ENCODE measurements around the gene GALK1.

GALK1 gene

GRCh38 chr17:75751676-75752404 lies 13.2 kb downstream of the GALK1 start:
- in situ Hi-C loops (cut with HindIII; ENCODE audit: low sequenced_read_pairs) = no loop called here

DNA sequence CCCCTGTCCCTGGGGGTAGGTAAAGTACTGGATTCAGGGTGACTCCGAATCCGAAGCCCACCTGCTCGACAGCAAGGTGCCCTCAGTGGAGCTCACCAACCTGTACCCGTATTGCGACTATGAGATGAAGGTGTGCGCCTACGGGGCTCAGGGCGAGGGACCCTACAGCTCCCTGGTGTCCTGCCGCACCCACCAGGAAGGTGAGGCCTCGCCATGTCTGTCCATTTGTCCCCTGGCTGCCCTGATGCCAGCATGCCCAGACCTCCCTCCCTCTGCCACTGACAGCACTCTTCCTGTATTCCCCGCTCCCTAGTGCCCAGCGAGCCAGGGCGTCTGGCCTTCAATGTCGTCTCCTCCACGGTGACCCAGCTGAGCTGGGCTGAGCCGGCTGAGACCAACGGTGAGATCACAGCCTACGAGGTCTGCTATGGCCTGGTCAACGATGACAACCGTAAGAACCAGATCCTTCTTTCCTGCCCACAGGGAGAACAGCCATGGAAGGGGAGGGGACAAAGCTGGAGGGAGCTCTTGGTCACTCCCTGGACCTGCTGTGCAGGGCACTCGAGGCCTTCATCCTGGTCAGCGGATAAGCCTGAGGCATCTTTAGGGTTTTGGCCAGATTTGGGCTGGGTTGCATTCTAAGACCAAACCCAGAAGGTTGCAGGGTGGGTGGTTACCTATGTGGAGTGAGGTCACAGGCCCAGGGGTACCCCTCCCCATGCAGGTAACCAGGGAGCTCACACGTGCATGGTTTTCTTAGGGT lies 14.2 kb downstream of the GALK1 start:
- in situ Hi-C loops (cut with HindIII; ENCODE audit: low sequenced_read_pairs) = no loop called here

DNA sequence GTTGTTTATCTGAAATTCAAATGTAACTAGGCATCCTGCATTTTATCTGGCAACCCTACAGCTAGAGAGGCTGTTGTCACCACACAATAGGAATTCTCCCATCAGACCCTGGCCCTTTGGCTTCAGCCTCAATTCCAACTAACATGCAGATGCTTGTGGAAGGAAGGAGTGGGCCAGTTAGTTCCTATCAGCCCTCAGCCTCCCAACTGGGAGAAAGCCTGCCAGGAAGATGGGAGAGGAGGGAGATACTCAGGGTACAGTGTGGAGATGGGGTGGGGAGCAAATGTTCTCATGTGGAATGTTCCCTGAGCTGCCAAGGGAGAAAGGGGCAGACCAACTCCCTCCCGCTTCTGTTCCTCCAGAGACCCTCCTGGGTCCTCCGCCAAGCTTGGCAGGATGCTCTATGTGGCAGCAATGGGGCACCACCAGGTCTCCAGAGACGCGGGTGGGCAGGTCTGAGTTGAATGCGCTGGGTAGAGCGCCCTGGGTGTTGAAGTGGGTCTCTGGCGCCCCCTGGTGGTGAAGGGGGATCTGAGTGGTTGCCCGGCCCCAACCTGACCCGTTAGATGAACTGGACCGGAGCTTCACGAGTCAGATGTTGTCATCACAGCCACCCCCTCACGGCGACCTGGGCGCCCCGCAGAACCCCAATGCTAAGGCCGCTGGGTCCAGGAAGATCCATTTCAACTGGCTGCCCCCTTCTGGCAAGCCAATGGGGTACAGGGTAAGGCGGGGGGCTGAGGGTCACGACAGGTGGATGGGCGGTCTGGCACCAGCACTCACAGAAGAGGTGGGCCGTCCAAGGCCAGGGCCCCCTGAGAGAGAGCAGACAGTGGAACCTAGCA lies 15.2 kb downstream of the GALK1 start:
- in situ Hi-C loops (cut with HindIII; ENCODE audit: low sequenced_read_pairs) = no loop called here

DNA sequence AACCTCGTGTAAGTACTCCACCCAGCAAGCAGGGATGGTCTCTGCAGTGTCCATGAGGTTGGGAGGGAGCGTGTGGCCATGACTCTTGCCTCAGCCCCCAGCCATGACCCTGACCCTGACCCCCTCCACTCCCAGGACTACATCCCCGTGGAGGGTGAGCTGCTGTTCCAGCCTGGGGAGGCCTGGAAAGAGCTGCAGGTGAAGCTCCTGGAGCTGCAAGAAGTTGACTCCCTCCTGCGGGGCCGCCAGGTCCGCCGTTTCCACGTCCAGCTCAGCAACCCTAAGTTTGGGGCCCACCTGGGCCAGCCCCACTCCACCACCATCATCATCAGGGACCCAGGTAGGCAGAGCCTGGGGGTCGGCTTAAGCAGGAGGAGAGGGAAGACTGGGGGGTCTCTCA lies 16.3 kb downstream of the GALK1 start:
- in situ Hi-C loops (cut with HindIII; ENCODE audit: low sequenced_read_pairs) = no loop called here

- in situ Hi-C loops (cut with HindIII; ENCODE audit: low sequenced_read_pairs) = no loop called here
These were observed 21.3 kb downstream of the GALK1 start for GRCh38 chr17:75743625-75744206.

- in situ Hi-C loops (cut with HindIII; ENCODE audit: low sequenced_read_pairs) = no loop called here
These were observed 22.7 kb downstream of the GALK1 start for GRCh38 chr17:75742337-75742736.

- in situ Hi-C loops (cut with HindIII; ENCODE audit: low sequenced_read_pairs) = no loop called here
These were observed 24.3 kb downstream of the GALK1 start for GRCh38 chr17:75740631-75741077.

DNA sequence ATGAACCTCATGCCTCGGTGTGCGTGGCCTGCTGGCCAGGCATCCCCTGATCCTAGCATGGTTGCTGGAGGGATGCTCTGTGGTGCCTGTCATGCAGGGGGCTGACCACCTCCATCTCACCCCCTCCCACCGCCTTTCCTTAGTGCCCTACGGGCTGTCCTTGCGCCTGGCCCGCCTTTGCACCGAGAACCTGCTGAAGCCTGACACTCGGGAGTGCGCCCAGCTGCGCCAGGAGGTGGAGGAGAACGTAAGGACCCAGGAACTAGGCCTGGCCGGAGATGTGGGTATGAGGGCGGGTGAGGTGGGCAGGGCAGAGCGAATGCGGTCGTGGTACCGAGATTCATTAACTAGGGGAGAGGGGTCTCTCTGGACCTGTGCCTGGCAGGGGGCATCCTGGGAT lies 24.8 kb downstream of the GALK1 start:
- in situ Hi-C loops (cut with HindIII; ENCODE audit: low sequenced_read_pairs) = no loop called here

DNA sequence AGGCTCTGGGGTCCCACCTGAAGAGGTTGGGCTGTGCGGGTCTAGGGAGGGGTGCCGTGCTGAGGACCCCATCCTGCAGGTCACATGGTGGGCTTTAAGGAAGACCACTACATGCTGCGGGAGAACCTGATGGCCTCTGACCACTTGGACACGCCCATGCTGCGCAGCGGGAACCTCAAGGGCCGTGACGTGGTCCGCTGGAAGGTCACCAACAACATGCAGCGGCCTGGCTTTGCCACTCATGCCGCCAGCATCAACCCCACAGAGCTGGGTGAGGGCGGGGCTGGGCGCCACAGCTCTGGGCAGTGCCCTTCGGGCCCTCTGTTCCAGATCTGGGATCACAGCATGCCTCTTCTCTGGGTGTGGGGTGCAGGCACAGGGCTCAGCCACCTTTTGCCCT lies 25.2 kb downstream of the GALK1 start:
- in situ Hi-C loops (cut with HindIII; ENCODE audit: low sequenced_read_pairs) = no loop called here

DNA sequence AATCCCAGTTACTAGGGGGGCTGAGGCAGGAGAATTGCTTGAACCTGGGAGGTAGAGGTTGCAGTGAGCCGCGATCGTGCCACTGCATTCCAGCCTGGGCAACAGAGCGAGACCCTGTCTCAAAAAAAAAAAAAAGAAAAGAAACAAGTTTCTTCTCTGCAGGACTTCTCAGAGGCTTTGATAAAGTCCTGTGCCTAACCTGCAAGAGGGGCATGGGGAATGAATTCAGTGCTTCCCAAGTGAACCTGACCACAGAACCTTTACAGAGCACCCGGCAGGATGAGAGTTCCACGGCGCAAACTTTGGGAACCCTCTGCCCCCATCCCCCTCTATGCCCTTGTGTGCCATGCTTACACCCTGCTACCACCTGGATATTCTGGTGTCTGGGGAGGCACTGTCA lies 25.8 kb downstream of the GALK1 start:
- in situ Hi-C loops (cut with HindIII; ENCODE audit: low sequenced_read_pairs) = no loop called here

- in situ Hi-C loops (cut with HindIII; ENCODE audit: low sequenced_read_pairs) = no loop called here
These were observed 26.7 kb downstream of the GALK1 start for GRCh38 chr17:75738218-75738802.

DNA sequence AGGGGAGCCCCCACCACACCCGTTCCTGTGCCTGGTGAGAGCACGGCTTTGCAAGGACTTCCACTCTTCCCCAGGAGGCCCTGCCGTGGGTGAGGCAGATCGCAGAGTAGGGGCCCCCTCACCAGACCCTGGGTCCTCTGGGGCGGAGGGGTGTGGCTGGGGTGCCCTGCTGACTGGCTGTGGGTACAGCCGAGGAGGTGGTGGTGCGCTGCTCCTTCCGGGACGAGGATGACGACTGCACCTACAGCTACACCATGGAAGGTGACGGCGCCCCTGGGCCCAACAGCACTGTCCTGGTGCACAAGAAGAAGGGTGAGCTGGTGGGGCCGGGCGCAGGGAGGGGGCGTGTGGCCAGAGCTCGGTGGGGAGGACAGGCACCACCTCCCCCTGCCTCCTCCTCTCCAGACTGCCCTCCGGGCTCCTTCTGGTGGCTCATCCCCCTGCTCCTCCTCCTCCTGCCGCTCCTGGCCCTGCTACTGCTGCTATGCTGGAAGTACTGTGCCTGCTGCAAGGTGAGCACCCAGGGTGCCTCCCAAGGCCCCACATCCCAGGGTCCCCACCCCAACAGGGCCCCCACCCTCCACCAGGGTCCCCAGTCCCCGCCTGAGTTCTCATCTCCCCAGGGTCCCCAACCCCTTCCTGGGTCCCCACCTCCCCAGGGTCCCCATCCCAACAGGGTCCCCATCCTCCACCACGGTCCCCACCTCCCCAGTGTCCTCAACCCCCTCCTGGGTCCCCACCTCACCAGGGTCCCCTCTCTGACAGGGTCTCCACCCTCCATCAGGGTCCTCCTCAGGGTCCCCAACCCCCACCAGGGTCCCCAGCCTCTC lies 27.6 kb downstream of the GALK1 start:
- in situ Hi-C loops (cut with HindIII; ENCODE audit: low sequenced_read_pairs) = no loop called here

DNA sequence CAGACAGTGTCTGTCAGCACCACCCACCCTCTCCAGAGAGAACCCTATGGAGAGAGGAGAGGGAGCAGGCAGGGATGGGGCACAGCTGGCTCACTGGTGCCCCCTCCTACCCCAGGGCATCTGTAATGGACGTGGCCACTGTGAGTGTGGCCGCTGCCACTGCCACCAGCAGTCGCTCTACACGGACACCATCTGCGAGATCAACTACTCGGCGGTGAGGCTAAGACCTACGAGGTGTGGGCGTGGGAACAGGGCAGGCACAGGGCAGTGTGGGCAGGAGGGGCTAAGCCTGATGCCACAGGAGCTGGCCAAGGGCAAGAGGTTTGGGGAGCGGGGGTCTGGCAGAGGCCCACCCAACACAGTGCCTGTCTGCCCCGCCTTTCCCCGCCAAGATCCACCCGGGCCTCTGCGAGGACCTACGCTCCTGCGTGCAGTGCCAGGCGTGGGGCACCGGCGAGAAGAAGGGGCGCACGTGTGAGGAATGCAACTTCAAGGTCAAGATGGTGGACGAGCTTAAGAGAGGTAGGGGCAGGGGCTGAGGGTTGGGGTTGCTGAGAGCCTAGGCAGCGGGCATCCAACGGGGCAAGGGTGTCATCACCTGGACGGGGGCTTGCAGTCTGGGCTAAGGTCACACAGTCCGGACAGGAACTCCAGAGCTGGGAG lies 28.7 kb downstream of the GALK1 start:
- in situ Hi-C loops (cut with HindIII; ENCODE audit: low sequenced_read_pairs) = no loop called here

DNA sequence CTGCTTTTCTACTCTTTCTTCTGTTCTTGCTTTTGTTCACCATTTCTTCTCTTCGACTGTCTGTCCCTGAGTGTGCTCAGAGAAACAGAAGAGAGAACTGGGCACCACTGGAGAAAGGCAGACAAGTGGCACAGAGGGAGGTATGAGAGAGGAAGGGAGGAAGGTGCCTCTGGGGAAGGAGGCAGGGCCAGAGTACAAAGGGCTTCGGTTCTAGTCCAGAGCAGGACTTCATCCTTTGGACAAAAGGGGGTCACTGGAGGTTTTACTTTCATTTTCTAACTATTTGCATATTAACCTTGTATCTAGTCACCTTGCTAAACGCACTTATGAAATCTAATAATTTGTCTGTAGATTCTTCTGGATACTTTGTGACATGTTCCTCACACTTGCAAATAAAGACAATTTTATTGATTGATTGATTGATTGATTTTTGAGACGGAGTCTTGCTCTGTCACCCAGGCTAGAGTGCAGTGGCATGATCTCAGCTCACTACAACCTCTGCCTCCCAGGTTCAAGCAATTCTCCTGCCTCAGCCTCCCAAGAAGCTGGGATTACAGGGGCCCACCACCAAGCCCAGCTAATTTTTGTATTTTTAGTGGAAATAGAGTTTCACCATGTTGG lies 30.2 kb downstream of the GALK1 start:
- in situ Hi-C loops (cut with HindIII; ENCODE audit: low sequenced_read_pairs) = no loop called here

DNA sequence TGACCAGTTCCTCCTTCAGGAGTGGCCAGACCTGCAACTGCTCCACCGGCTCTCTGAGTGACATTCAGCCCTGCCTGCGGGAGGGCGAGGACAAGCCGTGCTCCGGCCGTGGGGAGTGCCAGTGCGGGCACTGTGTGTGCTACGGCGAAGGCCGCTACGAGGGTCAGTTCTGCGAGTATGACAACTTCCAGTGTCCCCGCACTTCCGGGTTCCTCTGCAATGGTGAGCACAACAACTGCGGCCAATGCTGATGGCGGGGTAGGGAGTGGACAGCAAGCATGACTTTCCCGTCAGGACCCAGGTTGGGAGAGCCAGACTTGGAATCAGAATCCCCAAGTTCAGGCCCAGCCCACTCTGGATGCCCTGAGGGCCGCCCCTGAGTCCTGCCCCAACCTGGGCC lies 31.5 kb downstream of the GALK1 start:
- in situ Hi-C loops (cut with HindIII; ENCODE audit: low sequenced_read_pairs) = no loop called here

DNA sequence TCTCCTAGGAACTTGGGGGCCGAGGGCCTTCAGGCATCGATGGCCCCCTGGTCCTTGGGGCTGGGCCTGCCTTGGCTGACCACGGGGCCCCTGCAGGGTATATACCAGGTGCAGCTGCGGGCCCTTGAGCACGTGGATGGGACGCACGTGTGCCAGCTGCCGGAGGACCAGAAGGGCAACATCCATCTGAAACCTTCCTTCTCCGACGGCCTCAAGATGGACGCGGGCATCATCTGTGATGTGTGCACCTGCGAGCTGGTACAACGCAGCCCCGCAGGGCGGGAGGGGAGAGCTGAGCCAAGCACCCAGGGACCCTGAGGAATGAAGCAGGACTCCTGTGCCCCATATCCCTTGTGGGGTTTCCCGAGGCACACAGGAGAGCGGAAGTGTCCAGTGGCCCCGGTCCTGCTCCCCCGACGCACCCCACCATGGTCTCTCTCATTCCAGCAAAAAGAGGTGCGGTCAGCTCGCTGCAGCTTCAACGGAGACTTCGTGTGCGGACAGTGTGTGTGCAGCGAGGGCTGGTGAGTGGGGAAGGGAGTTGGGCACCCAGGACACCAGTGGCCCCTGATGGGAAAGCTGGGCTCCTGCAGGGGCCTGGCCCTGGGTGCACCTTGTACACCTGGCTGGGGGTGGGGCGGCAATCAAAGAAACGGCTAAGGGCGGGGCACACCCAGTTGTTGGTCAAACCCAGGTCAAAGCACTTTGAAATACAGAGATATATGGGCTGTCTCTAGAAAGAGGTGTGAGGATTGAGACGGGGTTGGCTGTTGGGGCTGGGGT lies 33.1 kb downstream of the GALK1 start:
- in situ Hi-C loops (cut with HindIII; ENCODE audit: low sequenced_read_pairs) = no loop called here

GRCh38 chr17:75731086-75731715 lies 33.8 kb downstream of the GALK1 start:
- in situ Hi-C loops (cut with HindIII; ENCODE audit: low sequenced_read_pairs) = no loop called here

- in situ Hi-C loops (cut with HindIII; ENCODE audit: low sequenced_read_pairs) = no loop called here
These were observed 34.9 kb downstream of the GALK1 start for GRCh38 chr17:75730065-75730464.

Measured in DLD1 (cell line).